Activated CD8-positive, alpha-beta T cell treated with anti-CD3 and anti-CD28 coated beads for 36 hours (primary cell): ENCODE data around the gene DOCK4. TPM values are rescaled to one million over a fixed set of nuclear protein-coding genes. Genes with fewer than 3 reads are reported as not detected.

Experiments
- ATAC-seq: fragments of 200-7000 bp; cut with Tn5 transposase; one replicate; pipeline ENCODE4 v1.10.0; 2021; ENCODE audit warnings: mild to moderate bottlenecking, moderate library complexity
- CTCF ChIA-PET: fragments of 350-600 bp; sonication (Branson Sonifier 250); formaldehyde crosslinking; loops from one replicate; lab custom pipeline; 2021; ENCODE audit warnings: antibody characterized with exemption; lab: Charles Lee
- POLR2A ChIA-PET: fragments of 350-600 bp; sonication (Branson Sonifier 250); formaldehyde crosslinking; loops from one replicate; lab custom pipeline; 2021; ENCODE audit warnings: antibody characterized with exemption; lab: Charles Lee
- DNase-seq: peaks from one replicate; pipeline ENCODE4 v3.0.0-alpha.2; 2020
- H3K27ac Mint-ChIP-seq: one replicate; pipeline ENCODE4 v1.8.0; 2021; ENCODE audit warnings: mild to moderate bottlenecking, mixed read lengths
- H3K27me3 Mint-ChIP-seq: one replicate; pipeline ENCODE4 v1.8.0; 2021; ENCODE audit warnings: mixed read lengths
- H3K36me3 Mint-ChIP-seq: one replicate; pipeline ENCODE4 v1.8.0; 2021; ENCODE audit warnings: low read depth, mixed read lengths
- H3K4me1 Mint-ChIP-seq: one replicate; pipeline ENCODE4 v1.8.0; 2021; ENCODE audit warnings: low read depth, mixed read lengths
- H3K4me3 Mint-ChIP-seq: one replicate; pipeline ENCODE4 v1.8.0; 2021; ENCODE audit warnings: mild to moderate bottlenecking, moderate library complexity, mixed read lengths
- H3K9me3 Mint-ChIP-seq: one replicate; pipeline ENCODE4 v1.8.0; 2021; ENCODE audit warnings: mixed read lengths
- CTCF ChIP-seq: fragments of 200-600 bp; IDR thresholded peaks from one replicate; pipeline ENCODE4 v1.8.0; 2022; ENCODE audit warnings: antibody characterized with exemption, mild to moderate bottlenecking
- intact Hi-C: fragments of 100-400 bp; cut with micrococcal nuclease; formaldehyde crosslinking; loops from one replicate; pipeline ENCODE4 v1.10.0; 2022
- total RNA-seq, 2 experiments: library from RNA; stranded (reverse); gene quantifications; one replicate each; pipeline ENCODE4 v1.2.3, GENCODE V29; 2021

Gene DOCK4
- total RNA-seq, 2 experiments from 2014 or later = 0.31 to 0.32 TPM

DNA sequence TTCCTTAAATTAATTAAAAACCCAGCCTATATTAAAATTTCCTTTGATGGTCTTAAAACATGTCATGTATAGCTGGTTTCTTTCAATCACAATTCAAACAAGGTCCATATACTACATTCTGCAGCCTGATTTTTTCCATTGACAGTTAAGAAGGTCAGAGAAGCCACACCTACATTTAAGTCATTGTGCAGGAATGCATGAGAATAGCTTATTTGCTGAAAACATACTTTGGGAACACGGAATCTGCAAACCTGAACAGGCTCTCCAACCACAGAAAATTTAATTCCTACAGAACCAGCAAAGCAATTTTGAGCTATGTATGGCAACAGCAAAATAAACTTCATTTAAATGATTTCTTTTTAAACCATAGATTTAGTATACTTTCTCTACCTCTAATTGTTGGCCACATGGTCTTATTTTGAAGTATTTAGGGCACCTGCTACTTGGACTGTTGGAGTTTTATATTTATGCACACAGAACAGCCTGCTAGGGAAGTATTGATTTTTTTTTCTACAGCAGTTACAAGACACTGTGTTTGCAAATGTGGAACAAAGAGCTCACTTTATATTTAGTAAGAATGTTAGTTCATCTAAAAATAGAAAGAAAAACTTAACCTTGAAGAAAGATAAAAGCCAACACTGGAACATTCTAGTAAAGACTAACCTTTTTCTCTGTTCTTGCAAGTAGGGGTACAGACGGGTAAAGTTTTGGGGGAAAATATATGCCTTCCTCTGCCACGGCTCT is 403.0 kb downstream of the DOCK4 start:
- Mint-ChIP-seq H3K4me3 (no peak overlapping the region), H3K27me3 (peaks cover 2% of the 10 kb centered on the region), H3K36me3 (no peaks in the 10 kb centered on the region), H3K27ac (no peak overlapping the region), H3K4me1 (no peaks in the 10 kb centered on the region), H3K9me3 (peaks cover 22% of the 10 kb centered on the region)
- DNase-seq (no peak), ATAC-seq (no peak)
- intact Hi-C loops = no loop called here
- no peak for TF ChIP-seq CTCF
- CTCF ChIA-PET = no interaction called here
- POLR2A ChIA-PET = interaction anchor here (1.1 kb wide), 1 partner anchor 25 kb away, joined by 3 read pairs; no protein-coding TSS in a partner anchor

DNA sequence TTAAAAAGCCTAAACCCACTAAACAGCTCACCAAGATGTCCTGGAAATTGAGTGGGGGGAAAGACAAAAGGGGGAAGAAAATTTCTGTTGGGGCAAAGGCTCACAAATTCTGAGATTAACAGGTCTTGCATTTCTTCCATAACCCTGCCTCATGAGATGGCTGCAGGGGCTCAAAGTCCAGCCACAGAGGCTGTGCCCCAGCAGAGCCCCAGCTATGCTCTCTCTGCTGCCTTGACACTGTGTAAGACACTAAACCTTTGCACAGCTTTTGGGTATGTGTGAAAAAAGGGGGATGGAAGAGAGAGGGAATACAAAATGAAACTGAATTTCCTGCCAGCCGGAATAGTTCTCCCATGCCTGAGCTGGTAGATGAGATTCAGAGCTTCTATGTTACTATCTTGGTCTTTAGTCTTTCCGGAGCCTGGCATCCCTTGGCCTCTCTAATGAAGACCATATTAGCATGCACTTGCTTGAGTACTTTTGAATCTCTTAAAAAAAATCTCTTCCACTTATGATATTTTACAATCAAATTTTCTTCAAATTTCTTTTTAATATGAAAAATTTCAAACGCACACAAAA is 403.9 kb downstream of the DOCK4 start:
- Mint-ChIP-seq H3K4me1 (no peaks in the 10 kb centered on the region), H3K9me3 (peaks cover 27% of the 10 kb centered on the region), H3K27me3 (peaks cover 2% of the 10 kb centered on the region), H3K27ac (no peak overlapping the region), H3K36me3 (no peaks in the 10 kb centered on the region), H3K4me3 (no peak overlapping the region)
- DNase-seq (no peak), ATAC-seq (no peak)
- intact Hi-C loops = no loop called here
- no peak for TF ChIP-seq CTCF
- ChIA-PET POLR2A (interaction anchor here (1.1 kb wide), 1 partner anchor 26 kb away, joined by 3 read pairs; no protein-coding TSS in a partner anchor), CTCF (no interaction called here)

GRCh38 chr7:111801277-111801676 is 404.9 kb downstream of the DOCK4 start:
- ChIA-PET CTCF (no interaction called here), POLR2A (no interaction called here)
- Mint-ChIP-seq H3K4me3 (no peak overlapping the region), H3K9me3 (peaks cover 37% of the 10 kb centered on the region), H3K27me3 (peaks cover 2% of the 10 kb centered on the region), H3K27ac (no peak overlapping the region), H3K36me3 (no peaks in the 10 kb centered on the region), H3K4me1 (no peaks in the 10 kb centered on the region)
- ATAC-seq (no peak), DNase-seq (no peak)
- no peak for TF ChIP-seq CTCF
- intact Hi-C loops = no loop called here

- Mint-ChIP-seq H3K27me3 (no peaks in the 10 kb centered on the region), H3K9me3 (peaks cover 69% of the 10 kb centered on the region), H3K4me3 (no peak overlapping the region), H3K27ac (no peak overlapping the region), H3K4me1 (no peaks in the 10 kb centered on the region), H3K36me3 (peaks cover 4% of the 10 kb centered on the region)
- no peak for TF ChIP-seq CTCF
- DNase-seq = peak; percentile 25
- ATAC-seq = no peak
- POLR2A ChIA-PET = no interaction called here
- intact Hi-C loops = no loop called here
- CTCF ChIA-PET = no interaction called here
Measured at GRCh38 chr7:111796671-111797070, 409.5 kb downstream of the DOCK4 start.

- Mint-ChIP-seq H3K36me3 (peaks cover 2% of the 10 kb centered on the region), H3K27me3 (no peaks in the 10 kb centered on the region), H3K4me1 (no peaks in the 10 kb centered on the region), H3K27ac (no peak overlapping the region), H3K4me3 (no peak overlapping the region), H3K9me3 (peaks cover 22% of the 10 kb centered on the region)
- DNase-seq = no peak
- no peak for ATAC-seq
- ChIA-PET POLR2A (no interaction called here), CTCF (no interaction called here)
- TF ChIP-seq CTCF = no peak
- intact Hi-C loops = no loop called here
Measured at GRCh38 chr7:111789870-111790269, 416.3 kb downstream of the DOCK4 start.
